PC-3 (cell line): ENCODE results near the gene PARN. TPM values are rescaled to one million over a fixed set of nuclear protein-coding genes. Genes with fewer than 3 reads are reported as not detected.

ENCODE experiments used
- ATAC-seq: fragments of 200-7000 bp; cut with Tn5 transposase; 2 replicates; pipeline ENCODE4 v1.9.1; 2020; ENCODE audit warnings: mild to moderate bottlenecking, moderate library complexity
- BruUV-seq: library from RNA; stranded (reverse); fragments of 400-500 nt; replicated peaks from 2 replicates; lab custom pipeline; 2021; lab: Mats Ljungman, UMichigan
- CTCF ChIA-PET: fragments of 300-600 bp; sonication (Branson Sonifier 250); formaldehyde crosslinking; loops from one replicate; lab custom pipeline; 2022; ENCODE audit warnings: antibody characterized with exemption; lab: Charles Lee
- POLR2A ChIA-PET: fragments of 300-600 bp; sonication (Branson Sonifier 250); formaldehyde crosslinking; loops from one replicate; lab custom pipeline; 2022; ENCODE audit warnings: antibody characterized with exemption; ENCODE audit not compliant: unreplicated experiment; lab: Charles Lee
- DNase-seq: peaks from one replicate; pipeline ENCODE4 v3.0.0-alpha.2; 2015
- H2AFZ ChIP-seq: fragments of 300-600 bp; sonication (generic); 2 replicates; pipeline ENCODE4 v1.6.0; 2016; ENCODE audit warnings: antibody characterized with exemption, low read length
- H3F3A ChIP-seq: fragments of 300-600 bp; sonication (generic); one replicate; pipeline ENCODE4 v1.6.0; 2017; ENCODE audit warnings: antibody characterized with exemption, low read length, control low read depth, mild to moderate bottlenecking; ENCODE audit not compliant: unreplicated experiment
- H3K27ac ChIP-seq: fragments of 300-600 bp; sonication (generic); 2 replicates; pipeline ENCODE4 v1.5.1; 2016; ENCODE audit warnings: mild to moderate bottlenecking, low read length
- H3K27me3 ChIP-seq: fragments of 300-600 bp; sonication (generic); 2 replicates; pipeline ENCODE4 v1.6.1; 2016; ENCODE audit warnings: low read length, mixed read lengths
- H3K36me3 ChIP-seq: fragments of 300-600 bp; sonication (generic); 2 replicates; pipeline ENCODE4 v1.6.1; 2016; ENCODE audit warnings: low read depth, mixed run types, low read length, mixed read lengths
- H3K4me1 ChIP-seq: fragments of 300-600 bp; sonication (generic); 2 replicates; pipeline ENCODE4 v1.5.1; 2016; ENCODE audit warnings: low read length; ENCODE audit not compliant: insufficient read depth
- H3K4me2 ChIP-seq: fragments of 300-600 bp; sonication (generic); 2 replicates; pipeline ENCODE4 v1.6.0; 2016; ENCODE audit warnings: low read length
- H3K4me3 ChIP-seq: fragments of 300-600 bp; sonication (generic); 2 replicates; pipeline ENCODE4 v1.5.1; 2016; ENCODE audit warnings: mild to moderate bottlenecking, low read length, mixed read lengths
- H3K79me2 ChIP-seq: fragments of 300-600 bp; sonication (generic); 2 replicates; pipeline ENCODE4 v1.6.1; 2017; ENCODE audit warnings: low read length, mixed read lengths
- H3K9ac ChIP-seq: fragments of 300-600 bp; sonication (generic); 2 replicates; pipeline ENCODE4 v1.6.0; 2016; ENCODE audit warnings: mild to moderate bottlenecking, low read length
- H3K9me2 ChIP-seq: fragments of 300-600 bp; sonication (generic); replicated peaks from 2 replicates; pipeline ENCODE4 v1.6.1; 2016; ENCODE audit warnings: mixed run types, low read length, mixed read lengths
- H3K9me3 ChIP-seq: fragments of 300-600 bp; sonication (generic); 2 replicates; pipeline ENCODE4 v1.6.1; 2016; ENCODE audit warnings: low read length, mixed read lengths
- H4K20me1 ChIP-seq: fragments of 300-600 bp; sonication (generic); 2 replicates; pipeline ENCODE4 v1.6.1; 2016; ENCODE audit warnings: low read length, mixed read lengths
- EZH2 ChIP-seq: fragments of 300-600 bp; sonication (generic); IDR thresholded peaks from one replicate; pipeline ENCODE4 v1.6.1; 2017; ENCODE audit warnings: antibody characterized with exemption, mild to moderate bottlenecking, low read length; ENCODE audit not compliant: unreplicated experiment
- EZH2phosphoT487 ChIP-seq: fragments of 300-600 bp; sonication (generic); IDR thresholded peaks from 2 replicates; pipeline ENCODE4 v1.6.1; 2018; ENCODE audit warnings: mild to moderate bottlenecking, antibody characterized with exemption, low read length, borderline replicate concordance
- intact Hi-C: fragments of 100-400 bp; cut with micrococcal nuclease; formaldehyde crosslinking; loops from 2 replicates; pipeline ENCODE4 v1.9.0; 2023
- total RNA-seq: library from RNA; depleted of rRNA; stranded (reverse); fragments of >200 nt; gene quantifications from 2 replicates; pipeline ENCODE4 v1.2.3, GENCODE V29; 2014
- TF ChIP-seq, protein P1 (sequence below): fragments of 300-600 bp; sonication (generic); conservative IDR thresholded peaks from 2 replicates; pipeline ENCODE4 v1.5.1; 2017; ENCODE audit warnings: antibody characterized with exemption, low read depth, mild to moderate bottlenecking, low read length

The PARN gene
- total RNA-seq, 1 experiment from 2014 or later: 34.7 TPM

- H3K4me1 ChIP-seq: no peaks in the 10 kb centered on the region
- H3K27ac ChIP-seq: no peak overlapping the region
- ATAC-seq: no peak
- TF ChIP-seq, protein P1, sequence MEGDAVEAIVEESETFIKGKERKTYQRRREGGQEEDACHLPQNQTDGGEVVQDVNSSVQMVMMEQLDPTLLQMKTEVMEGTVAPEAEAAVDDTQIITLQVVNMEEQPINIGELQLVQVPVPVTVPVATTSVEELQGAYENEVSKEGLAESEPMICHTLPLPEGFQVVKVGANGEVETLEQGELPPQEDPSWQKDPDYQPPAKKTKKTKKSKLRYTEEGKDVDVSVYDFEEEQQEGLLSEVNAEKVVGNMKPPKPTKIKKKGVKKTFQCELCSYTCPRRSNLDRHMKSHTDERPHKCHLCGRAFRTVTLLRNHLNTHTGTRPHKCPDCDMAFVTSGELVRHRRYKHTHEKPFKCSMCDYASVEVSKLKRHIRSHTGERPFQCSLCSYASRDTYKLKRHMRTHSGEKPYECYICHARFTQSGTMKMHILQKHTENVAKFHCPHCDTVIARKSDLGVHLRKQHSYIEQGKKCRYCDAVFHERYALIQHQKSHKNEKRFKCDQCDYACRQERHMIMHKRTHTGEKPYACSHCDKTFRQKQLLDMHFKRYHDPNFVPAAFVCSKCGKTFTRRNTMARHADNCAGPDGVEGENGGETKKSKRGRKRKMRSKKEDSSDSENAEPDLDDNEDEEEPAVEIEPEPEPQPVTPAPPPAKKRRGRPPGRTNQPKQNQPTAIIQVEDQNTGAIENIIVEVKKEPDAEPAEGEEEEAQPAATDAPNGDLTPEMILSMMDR: no peak
- TF ChIP-seq EZH2 (no peak), EZH2phosphoT487 (no peak)
- no peaks in the 10 kb centered on the region for H3K36me3 ChIP-seq
- H3F3A ChIP-seq: no peaks in the 10 kb centered on the region
- H3K9me2 ChIP-seq: no peaks in the 10 kb centered on the region
- no peak overlapping the region for H3K4me3 ChIP-seq
- intact Hi-C loops: no loop called here
- no peak overlapping the region for H2AFZ ChIP-seq
- no peaks in the 10 kb centered on the region for H3K27me3 ChIP-seq
- H3K9ac ChIP-seq: no peak overlapping the region
- H3K79me2 ChIP-seq: no peaks in the 10 kb centered on the region
- H3K4me2 ChIP-seq: no peak overlapping the region
- ChIA-PET POLR2A (no interaction called here), CTCF (no interaction called here)
- no TSS peak for BruUV-seq
- no peak for DNase-seq
- no peaks in the 10 kb centered on the region for H4K20me1 ChIP-seq
- H3K9me3 ChIP-seq: no peaks in the 10 kb centered on the region
These were observed 109.3 kb downstream of the PARN start for GRCh38 chr16:14520753-14521152.

DNA sequence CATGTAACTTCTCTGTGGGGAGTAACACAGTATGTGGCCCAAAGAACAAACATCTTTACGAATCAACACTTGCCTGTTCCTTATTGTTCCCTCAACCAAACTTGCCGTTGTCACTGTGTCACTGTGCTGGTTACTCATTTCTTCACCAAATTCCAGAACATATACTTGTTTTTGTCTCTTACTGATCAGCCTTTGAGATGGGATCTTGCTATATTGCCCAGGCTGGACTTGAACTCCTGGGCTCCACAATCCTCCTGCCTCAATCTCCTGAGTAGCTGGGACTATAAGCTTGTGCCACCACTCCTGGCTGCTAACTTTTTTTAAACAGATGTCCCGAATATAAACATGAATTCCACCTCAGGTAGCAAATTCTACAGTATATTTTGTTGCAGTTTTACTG lies 115.1 kb downstream of the PARN start:
- Histone ChIP-seq H3K4me1 (peaks cover 12% of the 10 kb centered on the region; the same call in 1 of the 2 replicates), H3K9me3 (no peaks in the 10 kb centered on the region), H3K9ac (no peak overlapping the region), H3F3A (no peaks in the 10 kb centered on the region), H2AFZ (no peak overlapping the region), H4K20me1 (no peaks in the 10 kb centered on the region), H3K4me3 (no peak overlapping the region), H3K79me2 (no peaks in the 10 kb centered on the region), H3K4me2 (no peak overlapping the region), H3K27ac (no peak overlapping the region), H3K36me3 (no peaks in the 10 kb centered on the region), H3K9me2 (no peaks in the 10 kb centered on the region), H3K27me3 (no peaks in the 10 kb centered on the region)
- DNase-seq (no peak), ATAC-seq (no peak)
- CTCF ChIA-PET: no interaction called here
- no peak for TF ChIP-seq EZH2
- TF ChIP-seq, protein P1: no peak
- TF ChIP-seq EZH2phosphoT487: no peak
- no TSS peak for BruUV-seq
- intact Hi-C loops: no loop called here
- POLR2A ChIA-PET: no interaction called here

- CTCF ChIA-PET: no interaction called here
- no peak overlapping the region for H3K27ac ChIP-seq
- H4K20me1 ChIP-seq: no peaks in the 10 kb centered on the region
- H3K4me1 ChIP-seq: peaks cover 20% of the 10 kb centered on the region
- no peak overlapping the region for H3K4me3 ChIP-seq
- ATAC-seq (no peak), DNase-seq (no peak)
- no peak overlapping the region for H3K9ac ChIP-seq
- TF ChIP-seq EZH2phosphoT487 (no peak), EZH2 (no peak)
- TF ChIP-seq, protein P1: no peak
- no peaks in the 10 kb centered on the region for H3K27me3 ChIP-seq
- intact Hi-C loops: no loop called here
- no peaks in the 10 kb centered on the region for H3K9me3 ChIP-seq
- H2AFZ ChIP-seq: no peak overlapping the region
- no peaks in the 10 kb centered on the region for H3K79me2 ChIP-seq
- no peaks in the 10 kb centered on the region for H3F3A ChIP-seq
- H3K36me3 ChIP-seq: no peaks in the 10 kb centered on the region
- H3K9me2 ChIP-seq: no peaks in the 10 kb centered on the region
- POLR2A ChIA-PET: no interaction called here
- no peak overlapping the region for H3K4me2 ChIP-seq
- BruUV-seq: no TSS peak
These were observed 116.5 kb downstream of the PARN start for GRCh38 chr16:14513389-14514107.
